K562 (cell line): ENCODE measurements around the gene MYO3B. TPM values are rescaled to one million over a fixed set of nuclear protein-coding genes. Genes with fewer than 3 reads are reported as not detected.
A peak's percentile ranks its signal among the peaks of the same experiment; 100 is the strongest.

ENCODE experiments used
- E2F5 ChIP-seq: sonication (generic); formaldehyde crosslinking; IDR thresholded peaks from 2 replicates; pipeline ENCODE4 v1.8.0; 2022; ENCODE audit warnings: mild to moderate bottlenecking, missing genetic modification reagents
- HDAC1 ChIP-seq, 2 experiments: fragments of 450-650 bp; IDR thresholded peaks; 2 replicates each; pipeline ENCODE4 v1.6.1; 2016 to 2017; ENCODE audit warnings: inconsistent platforms in 1 of 2, mild to moderate bottlenecking in 1 of 2, moderate library complexity in 1 of 2
- HDAC6 ChIP-seq: IDR thresholded peaks from 2 replicates; pipeline ENCODE4 v1.6.1; 2012; ENCODE audit warnings: low read depth, mild to moderate bottlenecking, control low read depth, inconsistent platforms, low read length, moderate library complexity
- KLF10 ChIP-seq: fragments of 250-450 bp; sonication (Bioruptor Pico); IDR thresholded peaks from 2 replicates; pipeline ENCODE4 v1.6.1; 2021; ENCODE audit warnings: matching md5 sums
- NR2C2 ChIP-seq, 2 experiments: fragments of 200-800 bp in 1 of 2; sonication (Bioruptor generic) in 1 of 2; sonication (generic) in 1 of 2; formaldehyde crosslinking in 1 of 2; IDR thresholded peaks; 2 replicates each; pipeline versions ENCODE4 v1.6.1 to v1.8.0; 2016 to 2022; ENCODE audit warnings: mild to moderate bottlenecking in 1 of 2, missing compliant biosample characterization in 1 of 2, missing genetic modification characterization in 1 of 2, missing genetic modification reagents in 1 of 2
- RBM34 ChIP-seq: fragments of 200-400 bp; formaldehyde crosslinking; IDR thresholded peaks from 2 replicates; pipeline ENCODE4 v1.6.1; 2018; ENCODE audit warnings: low read length, borderline replicate concordance; ENCODE audit not compliant: insufficient read depth
- RREB1 ChIP-seq: fragments of 250-450 bp; sonication (Bioruptor Pico); IDR thresholded peaks from 2 replicates; pipeline ENCODE4 v1.4.0; 2020
- SNRNP70 ChIP-seq: fragments of 200-400 bp; formaldehyde crosslinking; optimal IDR thresholded peaks from 2 replicates; pipeline ENCODE3; 2017; ENCODE audit warnings: low read depth, low read length
- SRSF3 ChIP-seq: fragments of 200-400 bp; formaldehyde crosslinking; IDR thresholded peaks from 2 replicates; pipeline ENCODE4 v1.6.1; 2016; ENCODE audit warnings: mild to moderate bottlenecking, low read length, moderate library complexity; ENCODE audit not compliant: insufficient read depth
- STAG1 ChIP-seq: sonication (generic); formaldehyde crosslinking; IDR thresholded peaks from 2 replicates; pipeline ENCODE4 v1.5.0; 2020; ENCODE audit warnings: missing genetic modification reagents, borderline replicate concordance
- TAF9B ChIP-seq: fragments of 450-650 bp; IDR thresholded peaks from 2 replicates; pipeline ENCODE4 v1.6.1; 2018; ENCODE audit warnings: mild to moderate bottlenecking; ENCODE audit not compliant: partially characterized antibody
- TCFL5 ChIP-seq: fragments of 250-450 bp; sonication (Bioruptor Pico); conservative IDR thresholded peaks from 2 replicates; pipeline ENCODE4 v1.6.1; 2021; ENCODE audit warnings: mild to moderate bottlenecking, moderate library complexity, matching md5 sums
- TSC22D4 ChIP-seq: fragments of 450-650 bp; IDR thresholded peaks from 2 replicates; pipeline ENCODE4 v1.6.1; 2016; ENCODE audit warnings: missing genetic modification characterization, missing biosample characterization, control low read depth
- ZNF449 ChIP-seq: fragments of 250-450 bp; sonication (Bioruptor Pico); IDR thresholded peaks from 2 replicates; pipeline ENCODE4 v1.8.0; 2022; ENCODE audit warnings: moderate library complexity, mild to moderate bottlenecking, inconsistent platforms
- ZNF561 ChIP-seq: fragments of 450-650 bp; formaldehyde crosslinking; conservative IDR thresholded peaks from 2 replicates; pipeline ENCODE4 v1.4.0; 2020; ENCODE audit warnings: mild to moderate bottlenecking, moderate library complexity
- ZNF76 ChIP-seq: fragments of 250-450 bp; sonication (Bioruptor Pico); IDR thresholded peaks from 2 replicates; pipeline ENCODE4 v1.4.0; 2020; ENCODE audit warnings: mild to moderate bottlenecking, moderate library complexity, borderline replicate concordance
- polyA plus RNA-seq, 8 experiments: library from polyadenylated mRNA; depleted of rRNA in 4 of 8; stranded (reverse) in 5 of 8; unstranded in 3 of 8; fragments of >200 nt; fragmentation: Nextera tagmentation in 2 of 8; fragmentation: Illumina TruSeq in 1 of 8; extraction: Ambion mirVana in 2 of 8; extraction: Trizol in 1 of 8; gene quantifications; 2 replicates each; pipeline versions ENCODE4 v1.2.1 to v1.2.3, GENCODE V29; 2011 to 2014; ENCODE audit warnings: inconsistent platforms in 1 of 8, missing spikeins in 1 of 8
- total RNA-seq, 7 experiments: library from RNA; depleted of rRNA in 6 of 7; stranded (reverse); fragments of >200 nt in 6 of 7; fragmentation: Illumina TruSeq in 2 of 7; extraction: Trizol in 2 of 7; gene quantifications; 2 replicates each; pipeline versions ENCODE4 v1.2.1 to v1.2.3, GENCODE V29; 2011 to 2021; ENCODE audit warnings: low replicate concordance in 1 of 7
- TF ChIP-seq, protein P1 (sequence below): fragments of 450-650 bp; IDR thresholded peaks from one replicate; pipeline ENCODE4 v1.6.1; 2018; ENCODE audit warnings: mild to moderate bottlenecking, moderate library complexity; ENCODE audit not compliant: partially characterized antibody

MYO3B gene
- total and polyA plus RNA-seq, 9 of the 15 experiments (the other 6 are each of a cell fraction or from before 2014, with no cell fraction given): 2.7 to 6.5 (median 3.6) TPM

- TF ChIP-seq, protein P1, sequence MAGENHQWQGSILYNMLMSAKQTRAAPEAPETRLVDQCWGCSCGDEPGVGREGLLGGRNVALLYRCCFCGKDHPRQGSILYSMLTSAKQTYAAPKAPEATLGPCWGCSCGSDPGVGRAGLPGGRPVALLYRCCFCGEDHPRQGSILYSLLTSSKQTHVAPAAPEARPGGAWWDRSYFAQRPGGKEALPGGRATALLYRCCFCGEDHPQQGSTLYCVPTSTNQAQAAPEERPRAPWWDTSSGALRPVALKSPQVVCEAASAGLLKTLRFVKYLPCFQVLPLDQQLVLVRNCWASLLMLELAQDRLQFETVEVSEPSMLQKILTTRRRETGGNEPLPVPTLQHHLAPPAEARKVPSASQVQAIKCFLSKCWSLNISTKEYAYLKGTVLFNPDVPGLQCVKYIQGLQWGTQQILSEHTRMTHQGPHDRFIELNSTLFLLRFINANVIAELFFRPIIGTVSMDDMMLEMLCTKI: no peak
- no peak for TF ChIP-seq TAF9B
- no peak for TF ChIP-seq SNRNP70
- no peak for TF ChIP-seq STAG1
- no peak for TF ChIP-seq SRSF3
- TF ChIP-seq E2F5 (CRISPR knock-in tag): no peak
- TF ChIP-seq ZNF449 (CRISPR knock-in tag): no peak
- no peak for TF ChIP-seq KLF10 (CRISPR knock-in tag)
- no peak for TF ChIP-seq HDAC6
- TF ChIP-seq RREB1 (CRISPR knock-in tag): no peak
- no peak for TF ChIP-seq RBM34
- TF ChIP-seq TCFL5 (CRISPR knock-in tag): no peak
- TF ChIP-seq ZNF561: no peak
- TF ChIP-seq TSC22D4 (tag): no peak
- no peak for TF ChIP-seq NR2C2 (CRISPR knock-in tag; IDR thresholded peaks at IDR 0.05)
- TF ChIP-seq NR2C2 (tag; IDR thresholded peaks at IDR 0.05): no peak
- TF ChIP-seq ZNF76 (CRISPR knock-in tag): no peak
- TF ChIP-seq HDAC1 (IDR thresholded peaks at IDR 0.05): peak in 1 of 2 experiments; percentile 74; a peak in 2 of 4 replicates
Measured at GRCh38 chr2:170155022-170155722, 22.8 kb upstream of the MYO3B start (continued).
